PFSK-1 (cell line): ENCODE measurements around the gene LMF2.

Experiments
- FOXP2 ChIP-seq: optimal IDR thresholded peaks from 2 replicates; pipeline ENCODE3; 2011; ENCODE audit warnings: borderline replicate concordance, control low read depth, inconsistent platforms; ENCODE audit not compliant: insufficient read depth; ENCODE audit errors: extremely low read length, extremely low read depth
- POLR2AphosphoS5 ChIP-seq: IDR thresholded peaks from 2 replicates; pipeline ENCODE4 v1.6.1; 2012; ENCODE audit warnings: low read depth, mild to moderate bottlenecking, control low read depth, low read length, moderate library complexity
- SIN3A ChIP-seq: IDR thresholded peaks from 2 replicates; pipeline ENCODE4 v1.6.1; 2012; ENCODE audit warnings: mild to moderate bottlenecking, low read length, moderate library complexity, borderline replicate concordance; ENCODE audit not compliant: insufficient read depth
- TAF1 ChIP-seq: IDR thresholded peaks from 2 replicates; pipeline ENCODE4 v1.6.1; 2012; ENCODE audit warnings: low read length, control low read depth, borderline replicate concordance; ENCODE audit not compliant: insufficient read depth
- TF ChIP-seq, protein P1 (sequence below), 2 experiments: IDR thresholded peaks; 2 replicates each; pipeline versions ENCODE4 v1.6.1 to v1.8.0; 2011 to 2012; ENCODE audit warnings: low read depth in 2 of 2, low read length in 2 of 2, control low read depth in 1 of 2, inconsistent platforms in 1 of 2, mild to moderate bottlenecking in 1 of 2, moderate library complexity in 1 of 2; ENCODE audit not compliant: insufficient read depth in 1 of 2

LMF2 gene

GRCh38 chr22:50474710-50475651 is 32.5 kb downstream of the LMF2 start, which contains the start of gene SBF1:
SBF1 (minus strand) TSS chr22:50475035; CDS start chr22:50474840, 195 bp downstream.
- TF ChIP-seq, protein P1, sequence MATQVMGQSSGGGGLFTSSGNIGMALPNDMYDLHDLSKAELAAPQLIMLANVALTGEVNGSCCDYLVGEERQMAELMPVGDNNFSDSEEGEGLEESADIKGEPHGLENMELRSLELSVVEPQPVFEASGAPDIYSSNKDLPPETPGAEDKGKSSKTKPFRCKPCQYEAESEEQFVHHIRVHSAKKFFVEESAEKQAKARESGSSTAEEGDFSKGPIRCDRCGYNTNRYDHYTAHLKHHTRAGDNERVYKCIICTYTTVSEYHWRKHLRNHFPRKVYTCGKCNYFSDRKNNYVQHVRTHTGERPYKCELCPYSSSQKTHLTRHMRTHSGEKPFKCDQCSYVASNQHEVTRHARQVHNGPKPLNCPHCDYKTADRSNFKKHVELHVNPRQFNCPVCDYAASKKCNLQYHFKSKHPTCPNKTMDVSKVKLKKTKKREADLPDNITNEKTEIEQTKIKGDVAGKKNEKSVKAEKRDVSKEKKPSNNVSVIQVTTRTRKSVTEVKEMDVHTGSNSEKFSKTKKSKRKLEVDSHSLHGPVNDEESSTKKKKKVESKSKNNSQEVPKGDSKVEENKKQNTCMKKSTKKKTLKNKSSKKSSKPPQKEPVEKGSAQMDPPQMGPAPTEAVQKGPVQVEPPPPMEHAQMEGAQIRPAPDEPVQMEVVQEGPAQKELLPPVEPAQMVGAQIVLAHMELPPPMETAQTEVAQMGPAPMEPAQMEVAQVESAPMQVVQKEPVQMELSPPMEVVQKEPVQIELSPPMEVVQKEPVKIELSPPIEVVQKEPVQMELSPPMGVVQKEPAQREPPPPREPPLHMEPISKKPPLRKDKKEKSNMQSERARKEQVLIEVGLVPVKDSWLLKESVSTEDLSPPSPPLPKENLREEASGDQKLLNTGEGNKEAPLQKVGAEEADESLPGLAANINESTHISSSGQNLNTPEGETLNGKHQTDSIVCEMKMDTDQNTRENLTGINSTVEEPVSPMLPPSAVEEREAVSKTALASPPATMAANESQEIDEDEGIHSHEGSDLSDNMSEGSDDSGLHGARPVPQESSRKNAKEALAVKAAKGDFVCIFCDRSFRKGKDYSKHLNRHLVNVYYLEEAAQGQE (IDR thresholded peaks at IDR 0.05; ENCODE audit: insufficient read depth in 1 of 2, low read depth in 2 of 2, low read length in 2 of 2): no peak
- TF ChIP-seq SIN3A: no peak
- peak; percentile 66; the same call in 1 of the 2 replicates for TF ChIP-seq POLR2AphosphoS5
- TF ChIP-seq TAF1: no peak
- peak; percentile 78 for TF ChIP-seq FOXP2

DNA sequence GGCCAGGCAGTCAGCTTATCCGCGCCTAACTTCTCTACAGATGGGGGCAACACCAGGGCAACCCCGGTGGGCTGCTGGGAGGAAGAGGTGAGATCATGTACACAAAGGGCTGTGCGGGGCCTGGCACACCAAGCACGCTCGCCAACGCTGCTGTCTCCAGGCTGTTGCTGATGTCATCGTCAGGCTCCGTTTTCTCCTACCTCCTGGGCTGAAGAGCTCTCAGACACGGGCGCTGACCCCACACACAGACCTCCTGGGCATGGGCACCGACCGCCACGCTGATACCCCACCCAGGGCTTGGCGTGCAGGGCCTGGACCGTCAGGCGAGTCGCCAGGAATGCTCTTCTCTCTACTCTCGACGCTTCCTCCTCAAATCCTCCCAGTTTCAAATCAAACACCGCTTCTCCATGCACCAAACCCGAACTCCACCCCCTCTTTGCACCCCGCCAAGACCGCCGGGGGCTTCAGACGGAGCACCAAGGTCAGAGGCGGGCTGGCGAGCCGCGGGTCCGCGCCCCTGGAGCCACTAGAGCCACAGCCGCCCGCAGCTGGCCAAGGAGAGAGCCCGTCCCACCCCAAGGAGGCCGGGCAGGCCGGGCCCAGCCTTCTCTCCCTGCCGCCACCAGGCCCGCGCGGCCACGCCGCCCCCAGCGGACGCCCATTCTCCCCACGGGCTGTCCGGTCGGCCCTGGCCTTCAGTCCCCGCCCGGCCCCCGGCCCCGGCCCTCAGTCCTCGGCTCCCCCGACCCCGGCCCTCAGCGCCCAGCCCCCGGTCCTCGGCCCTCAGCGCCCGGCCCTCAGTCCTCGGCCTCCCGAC is 33.4 kb downstream of the LMF2 start:
- TF ChIP-seq, protein P1 (IDR thresholded peaks at IDR 0.05; ENCODE audit: insufficient read depth in 1 of 2, low read depth in 2 of 2, low read length in 2 of 2): no peak
- TF ChIP-seq FOXP2: no peak
- TF ChIP-seq SIN3A: no peak
- no peak for TF ChIP-seq POLR2AphosphoS5
- no peak for TF ChIP-seq TAF1

- TF ChIP-seq SIN3A (no peak), FOXP2 (no peak), POLR2AphosphoS5 (no peak), TAF1 (no peak)
- TF ChIP-seq, protein P1 (IDR thresholded peaks at IDR 0.05; ENCODE audit: insufficient read depth in 1 of 2, low read depth in 2 of 2, low read length in 2 of 2): no peak
These were observed 34.4 kb downstream of the LMF2 start for GRCh38 chr22:50473088-50473487.

DNA sequence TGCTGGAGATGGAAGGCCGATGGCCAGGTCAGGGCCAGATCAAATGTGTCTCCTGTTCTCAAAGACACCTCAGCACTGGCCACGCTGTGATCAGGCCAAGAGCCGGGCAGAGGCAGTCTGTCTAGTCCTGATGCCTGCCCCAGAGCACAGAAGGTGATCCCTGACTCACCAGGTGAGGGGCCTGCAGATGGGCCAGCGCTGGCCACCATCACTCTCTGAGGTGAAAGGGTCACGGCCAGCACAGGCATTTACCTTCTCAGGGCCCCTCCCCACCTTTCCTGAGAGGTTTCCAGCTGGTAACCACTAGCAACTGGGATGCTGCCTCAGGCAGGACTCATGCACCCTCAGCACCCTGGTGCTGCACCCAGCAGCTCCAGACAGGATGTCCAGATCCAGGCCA is 35.5 kb downstream of the LMF2 start:
- TF ChIP-seq, protein P1 (IDR thresholded peaks at IDR 0.05; ENCODE audit: insufficient read depth in 1 of 2, low read depth in 2 of 2, low read length in 2 of 2): no peak
- TF ChIP-seq FOXP2: no peak
- TF ChIP-seq POLR2AphosphoS5: no peak
- no peak for TF ChIP-seq TAF1
- no peak for TF ChIP-seq SIN3A
